ENCODE results near the gene ST3GAL3.

The ST3GAL3 gene

DNA sequence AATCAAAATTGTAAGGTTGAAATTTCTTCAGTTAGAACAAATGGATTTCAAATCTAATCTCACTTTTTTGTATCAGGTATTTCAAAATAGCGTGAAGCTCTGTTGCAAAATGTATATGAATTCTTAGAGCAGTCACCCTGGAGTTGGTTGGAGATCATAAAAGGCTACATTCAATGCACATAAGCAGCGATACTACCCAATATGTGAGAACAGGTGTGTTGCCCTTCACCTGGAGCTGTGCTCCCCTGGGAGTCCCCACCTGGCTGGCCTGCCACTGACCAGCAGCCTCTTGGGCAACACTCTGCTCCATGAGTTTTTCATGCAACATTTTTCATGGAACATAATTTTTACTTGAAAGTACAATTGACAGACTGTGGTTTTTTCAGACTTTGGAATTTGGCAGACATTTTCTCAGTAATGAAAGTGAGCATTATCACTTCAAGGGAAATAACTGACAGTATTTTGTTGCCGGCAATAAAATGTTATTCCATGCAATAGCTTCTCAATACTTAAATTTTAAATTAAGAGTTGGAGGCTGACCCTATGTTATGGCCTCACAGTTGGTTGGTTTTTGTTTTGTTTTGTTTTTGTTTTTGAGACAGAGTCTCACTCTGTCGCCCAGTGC, 95.1 kb downstream of the ST3GAL3 start:
- H3K4me3 ChIP-seq: no peak overlapping the region
- TF ChIP-seq EZH2 (IDR thresholded peaks at IDR 0.05) (no peak), POLR2AphosphoS5 (IDR thresholded peaks at IDR 0.05; ENCODE audit: borderline replicate concordance, low read depth, low read length) (no peak), FOXP2 (optimal IDR thresholded peaks at IDR 0.05; ENCODE audit: control extremely low read depth, extremely low read length, insufficient read depth) (no peak)

DNA sequence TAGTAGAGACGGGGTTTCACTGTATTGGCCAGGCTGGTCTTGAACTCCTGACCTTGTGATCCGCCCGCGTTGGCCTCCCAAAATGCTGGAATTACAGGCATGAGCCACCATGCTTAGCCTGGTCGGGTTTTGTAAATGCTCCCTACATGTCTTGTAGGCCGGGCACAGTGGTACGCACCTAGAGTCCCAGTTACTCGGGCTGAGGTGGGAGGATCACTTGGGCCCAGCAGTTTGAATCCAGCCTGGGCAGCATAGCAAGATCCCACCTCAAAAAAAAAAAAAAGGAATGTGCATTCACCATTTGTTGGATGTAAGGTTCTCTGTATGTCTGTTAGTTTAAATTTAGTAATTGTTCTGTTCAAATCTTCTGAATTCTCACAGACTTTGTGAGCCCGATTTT, 95.8 kb downstream of the ST3GAL3 start:
- Histone ChIP-seq H3K9me3 (ENCODE audit: low read depth, low read length) (no peaks in the 10 kb centered on the region), H3K36me3 (ENCODE audit: insufficient read depth, low read length) (peaks cover 20% of the 10 kb centered on the region), H3K27ac (no peak overlapping the region), H3K9ac (ENCODE audit: insufficient read length) (no peak overlapping the region), H3K4me3 (no peak overlapping the region)
- DNase-seq (ENCODE audit: low read depth, low spot score): no peak
- TF ChIP-seq POLR2AphosphoS5 (IDR thresholded peaks at IDR 0.05; ENCODE audit: borderline replicate concordance, low read depth, low read length) (no peak), EZH2 (IDR thresholded peaks at IDR 0.05) (no peak), FOXP2 (optimal IDR thresholded peaks at IDR 0.05; ENCODE audit: control extremely low read depth, extremely low read length, insufficient read depth) (no peak)

More for the DNA sequence above, 95.1 kb downstream of the ST3GAL3 start:
- no peak overlapping the region for H3K9ac ChIP-seq (ENCODE audit: insufficient read length)
- no peaks in the 10 kb centered on the region for H3K9me3 ChIP-seq (ENCODE audit: low read depth, low read length)
- H3K36me3 ChIP-seq (ENCODE audit: insufficient read depth, low read length): peaks cover 18% of the 10 kb centered on the region
- no peak overlapping the region for H3K27ac ChIP-seq
- DNase-seq (ENCODE audit: low read depth, low spot score): no peak

DNA sequence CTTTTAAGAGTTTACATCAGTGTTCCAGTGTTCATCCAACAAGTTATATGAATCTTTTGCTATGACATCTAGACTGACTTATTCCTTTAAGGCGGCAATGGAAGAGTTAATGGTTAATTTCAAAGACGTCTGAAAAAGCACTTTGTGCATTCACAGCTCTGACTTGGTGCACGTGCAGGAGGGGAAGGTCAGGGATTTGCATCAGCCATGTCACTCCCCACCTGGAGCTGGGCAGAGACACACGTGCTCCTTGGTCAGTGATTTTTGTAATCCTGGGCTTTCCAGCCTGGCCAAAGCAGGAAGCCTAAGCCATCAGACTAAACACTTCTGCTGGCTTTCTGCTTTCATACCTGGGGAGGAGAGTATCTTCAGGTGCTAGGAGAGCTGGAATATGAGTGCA, 96.3 kb downstream of the ST3GAL3 start:
- no peak overlapping the region for H3K9ac ChIP-seq (ENCODE audit: insufficient read length)
- H3K36me3 ChIP-seq (ENCODE audit: insufficient read depth, low read length): peaks cover 18% of the 10 kb centered on the region
- no peaks in the 10 kb centered on the region for H3K9me3 ChIP-seq (ENCODE audit: low read depth, low read length)
- H3K27ac ChIP-seq: no peak overlapping the region
- no peak for DNase-seq (ENCODE audit: low read depth, low spot score)
- TF ChIP-seq FOXP2 (optimal IDR thresholded peaks at IDR 0.05; ENCODE audit: control extremely low read depth, extremely low read length, insufficient read depth) (no peak), EZH2 (IDR thresholded peaks at IDR 0.05) (no peak), POLR2AphosphoS5 (IDR thresholded peaks at IDR 0.05; ENCODE audit: borderline replicate concordance, low read depth, low read length) (no peak)
- H3K4me3 ChIP-seq: no peak overlapping the region

DNA sequence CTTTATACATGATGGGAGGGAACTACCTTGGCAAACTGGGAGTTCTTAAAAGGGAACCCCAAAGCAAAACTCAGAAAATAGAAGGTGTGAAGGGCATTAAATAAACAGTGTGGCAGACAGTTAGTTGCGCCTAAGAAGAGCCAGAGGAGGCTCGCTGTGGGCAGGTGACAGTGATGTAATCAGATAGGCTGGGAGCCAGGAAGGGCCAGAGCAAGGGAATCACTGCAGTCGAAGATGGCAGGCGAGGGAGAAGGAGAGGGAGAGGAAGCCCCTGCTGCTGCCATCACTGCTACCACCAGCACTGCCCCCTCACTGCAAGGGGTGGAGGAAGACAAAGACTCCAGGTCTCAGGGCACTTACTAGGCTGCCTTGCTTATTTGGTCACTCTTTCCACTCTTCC, 97.2 kb downstream of the ST3GAL3 start:
- Histone ChIP-seq H3K27ac (no peak overlapping the region), H3K36me3 (ENCODE audit: insufficient read depth, low read length) (peaks cover 23% of the 10 kb centered on the region), H3K9ac (ENCODE audit: insufficient read length) (no peak overlapping the region), H3K9me3 (ENCODE audit: low read depth, low read length) (no peaks in the 10 kb centered on the region), H3K4me3 (no peak overlapping the region)
- no peak for TF ChIP-seq EZH2 (IDR thresholded peaks at IDR 0.05)
- TF ChIP-seq FOXP2 (optimal IDR thresholded peaks at IDR 0.05; ENCODE audit: control extremely low read depth, extremely low read length, insufficient read depth): no peak
- TF ChIP-seq POLR2AphosphoS5 (IDR thresholded peaks at IDR 0.05; ENCODE audit: borderline replicate concordance, low read depth, low read length): no peak
- DNase-seq (ENCODE audit: low read depth, low spot score): no peak

DNA sequence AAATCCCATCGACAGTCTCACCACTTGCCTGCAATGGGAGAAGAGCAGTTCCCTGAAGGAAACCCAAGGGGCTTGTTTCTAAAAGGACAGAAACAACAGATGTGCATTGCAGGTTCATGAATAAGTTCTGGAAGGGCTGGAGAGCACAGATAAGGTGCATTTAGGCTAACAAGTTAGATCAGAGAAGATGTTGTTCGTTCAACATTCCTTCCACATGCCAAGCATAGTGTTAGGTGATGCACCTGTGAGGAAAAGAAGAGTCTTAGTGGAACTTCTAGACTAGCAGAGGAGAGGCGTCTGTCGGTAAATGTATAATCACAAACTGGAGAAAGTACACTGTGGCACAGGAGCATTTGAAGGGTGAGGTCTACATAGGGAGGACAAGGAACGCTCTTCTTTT, 98.0 kb downstream of the ST3GAL3 start:
- no peak for DNase-seq (ENCODE audit: low read depth, low spot score)
- Histone ChIP-seq H3K4me3 (no peak overlapping the region), H3K9ac (ENCODE audit: insufficient read length) (no peak overlapping the region), H3K9me3 (ENCODE audit: low read depth, low read length) (no peaks in the 10 kb centered on the region), H3K27ac (no peak overlapping the region), H3K36me3 (ENCODE audit: insufficient read depth, low read length) (peaks cover 23% of the 10 kb centered on the region)
- TF ChIP-seq EZH2 (IDR thresholded peaks at IDR 0.05): no peak
- no peak for TF ChIP-seq POLR2AphosphoS5 (IDR thresholded peaks at IDR 0.05; ENCODE audit: borderline replicate concordance, low read depth, low read length)
- TF ChIP-seq FOXP2 (optimal IDR thresholded peaks at IDR 0.05; ENCODE audit: control extremely low read depth, extremely low read length, insufficient read depth): no peak

DNA sequence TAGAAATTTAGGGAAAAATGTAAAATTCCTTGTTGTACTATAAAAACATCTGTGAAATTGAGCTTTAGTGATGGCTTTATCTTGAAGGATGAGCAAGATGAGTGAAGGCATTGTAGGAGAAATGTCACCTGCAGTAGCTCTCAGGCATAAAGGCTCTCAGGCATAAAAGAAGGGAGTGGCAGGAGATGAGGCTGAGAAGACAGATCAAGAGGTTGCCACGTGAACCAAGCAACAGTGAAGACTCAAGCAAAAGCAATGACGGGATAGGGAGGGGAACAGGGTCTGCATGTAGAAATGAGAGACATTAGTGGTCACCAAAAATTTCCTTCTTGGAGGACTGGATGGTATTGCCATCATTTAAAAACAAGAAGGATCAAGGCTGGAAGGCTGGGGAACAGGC, 98.8 kb downstream of the ST3GAL3 start:
- no peak for TF ChIP-seq EZH2 (IDR thresholded peaks at IDR 0.05)
- no peak for TF ChIP-seq POLR2AphosphoS5 (IDR thresholded peaks at IDR 0.05; ENCODE audit: borderline replicate concordance, low read depth, low read length)
- no peak for TF ChIP-seq FOXP2 (optimal IDR thresholded peaks at IDR 0.05; ENCODE audit: control extremely low read depth, extremely low read length, insufficient read depth)
- no peaks in the 10 kb centered on the region for H3K9me3 ChIP-seq (ENCODE audit: low read depth, low read length)

DNA sequence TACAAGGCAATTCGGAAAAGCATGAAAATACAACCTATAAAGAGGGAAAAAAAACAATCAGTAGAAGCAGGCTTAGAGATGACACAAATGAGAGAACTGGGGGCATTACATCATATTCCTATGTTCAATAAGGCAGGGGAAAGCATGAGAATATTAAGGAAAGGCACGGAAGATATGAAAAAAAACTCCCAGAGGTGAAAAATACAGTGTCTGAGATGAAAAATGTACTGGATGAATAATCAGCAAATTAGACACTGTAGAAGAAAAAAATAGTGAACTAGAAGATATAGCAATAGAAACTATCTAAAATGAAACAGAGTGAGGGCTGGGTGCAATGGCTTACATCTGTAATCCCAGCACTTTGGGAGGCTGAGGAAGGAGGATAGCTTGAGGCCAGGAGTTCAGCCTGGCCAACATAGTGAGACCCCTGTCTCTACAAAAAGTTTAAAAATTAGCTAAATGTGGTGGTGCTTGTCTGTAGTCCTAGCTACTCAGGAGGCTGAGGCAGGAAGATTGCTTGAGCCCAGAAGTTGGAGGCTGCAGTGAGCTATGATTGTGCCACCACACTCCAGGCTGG, 101.8 kb downstream of the ST3GAL3 start:
- TF ChIP-seq FOXP2 (optimal IDR thresholded peaks at IDR 0.05; ENCODE audit: control extremely low read depth, extremely low read length, insufficient read depth): no peak
- no peak for TF ChIP-seq EZH2 (IDR thresholded peaks at IDR 0.05)
- no peak for TF ChIP-seq POLR2AphosphoS5 (IDR thresholded peaks at IDR 0.05; ENCODE audit: borderline replicate concordance, low read depth, low read length)
- no peak overlapping the region for H3K4me3 ChIP-seq
- H3K9ac ChIP-seq (ENCODE audit: insufficient read length): no peak overlapping the region
- DNase-seq (ENCODE audit: low read depth, low spot score): no peak
- no peaks in the 10 kb centered on the region for H3K9me3 ChIP-seq (ENCODE audit: low read depth, low read length)
- H3K27ac ChIP-seq: no peak overlapping the region
- H3K36me3 ChIP-seq (ENCODE audit: insufficient read depth, low read length): peaks cover 23% of the 10 kb centered on the region

More for the DNA sequence above, 98.8 kb downstream of the ST3GAL3 start:
- Histone ChIP-seq H3K36me3 (ENCODE audit: insufficient read depth, low read length) (peaks cover 23% of the 10 kb centered on the region), H3K4me3 (no peak overlapping the region), H3K9ac (ENCODE audit: insufficient read length) (no peak overlapping the region), H3K27ac (no peak overlapping the region)
- DNase-seq (ENCODE audit: low read depth, low spot score): no peak

DNA sequence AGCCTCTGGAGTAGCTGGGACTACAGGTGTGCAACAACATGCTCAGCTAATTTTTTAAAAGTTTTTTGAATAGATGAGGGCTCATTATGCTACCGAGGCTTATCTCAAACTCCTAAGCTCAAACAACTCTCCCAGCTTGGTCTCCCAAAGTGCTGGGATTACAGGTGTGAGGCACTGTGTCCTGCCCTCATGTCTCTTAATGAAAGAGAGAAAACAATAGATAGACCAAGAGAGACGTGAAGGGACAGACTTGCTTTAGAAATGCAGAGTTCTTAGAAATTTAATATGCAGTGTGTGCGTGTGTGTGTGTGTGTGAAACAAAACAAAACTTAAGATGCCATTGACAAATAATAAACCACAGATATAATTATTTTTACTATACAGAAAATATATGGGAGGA, 105.2 kb downstream of the ST3GAL3 start:
- TF ChIP-seq POLR2AphosphoS5 (IDR thresholded peaks at IDR 0.05; ENCODE audit: borderline replicate concordance, low read depth, low read length) (no peak), FOXP2 (optimal IDR thresholded peaks at IDR 0.05; ENCODE audit: control extremely low read depth, extremely low read length, insufficient read depth) (no peak), EZH2 (IDR thresholded peaks at IDR 0.05) (no peak)
- peaks cover 37% of the 10 kb centered on the region for H3K36me3 ChIP-seq (ENCODE audit: insufficient read depth, low read length)
- no peak overlapping the region for H3K9ac ChIP-seq (ENCODE audit: insufficient read length)
- DNase-seq (ENCODE audit: low read depth, low spot score): no peak
- H3K27ac ChIP-seq: no peak overlapping the region
- no peaks in the 10 kb centered on the region for H3K9me3 ChIP-seq (ENCODE audit: low read depth, low read length)
- H3K4me3 ChIP-seq: no peak overlapping the region
